Activated T-helper 1 cell treated with anti-CD3 and anti-CD28 coated beads, Interleukin-12 subunit alpha, Interleukin-12 subunit beta, Interleukin-2, Interleukin-4 antibody, amounts not matched to agents 30 ng/mL and 10 ng/mL and 1 ng/mL, durations not matched to agents 14 hours and 24 hours and 36 hours (primary cell): ENCODE results near the gene EIF1AD. TPM values are rescaled to one million over a fixed set of nuclear protein-coding genes. Genes with fewer than 3 reads are reported as not detected.

ENCODE experiments used
- DNase-seq: peaks from one replicate; pipeline ENCODE4 v3.0.0; 2021; ENCODE audit warnings: low spot score
- H3K27ac Mint-ChIP-seq: one replicate; pipeline ENCODE4 v1.8.0; 2021; ENCODE audit warnings: mild to moderate bottlenecking, mixed read lengths
- H3K27me3 Mint-ChIP-seq: one replicate; pipeline ENCODE4 v1.8.0; 2022; ENCODE audit warnings: mild to moderate bottlenecking, moderate library complexity, mixed read lengths; ENCODE audit not compliant: insufficient read depth
- H3K36me3 Mint-ChIP-seq: one replicate; pipeline ENCODE4 v1.8.0; 2021; ENCODE audit warnings: low read depth, mixed read lengths
- H3K4me1 Mint-ChIP-seq: one replicate; pipeline ENCODE4 v1.8.0; 2021; ENCODE audit warnings: low read depth, mixed read lengths
- H3K4me3 Mint-ChIP-seq: one replicate; pipeline ENCODE4 v1.8.0; 2021; ENCODE audit warnings: mild to moderate bottlenecking, moderate library complexity, mixed read lengths
- H3K9me3 Mint-ChIP-seq: one replicate; pipeline ENCODE4 v1.8.0; 2021; ENCODE audit warnings: mixed read lengths
- intact Hi-C: fragments of 100-400 bp; cut with micrococcal nuclease; formaldehyde crosslinking; loops from one replicate; pipeline ENCODE4 v1.15.1; 2024
- total RNA-seq: library from RNA; stranded (reverse); gene quantifications from 2 replicates; pipeline ENCODE4 v1.2.3, GENCODE V29; 2022

The EIF1AD gene
- total RNA-seq, 1 donor from 2014 or later, result 70.7 TPM

DNA sequence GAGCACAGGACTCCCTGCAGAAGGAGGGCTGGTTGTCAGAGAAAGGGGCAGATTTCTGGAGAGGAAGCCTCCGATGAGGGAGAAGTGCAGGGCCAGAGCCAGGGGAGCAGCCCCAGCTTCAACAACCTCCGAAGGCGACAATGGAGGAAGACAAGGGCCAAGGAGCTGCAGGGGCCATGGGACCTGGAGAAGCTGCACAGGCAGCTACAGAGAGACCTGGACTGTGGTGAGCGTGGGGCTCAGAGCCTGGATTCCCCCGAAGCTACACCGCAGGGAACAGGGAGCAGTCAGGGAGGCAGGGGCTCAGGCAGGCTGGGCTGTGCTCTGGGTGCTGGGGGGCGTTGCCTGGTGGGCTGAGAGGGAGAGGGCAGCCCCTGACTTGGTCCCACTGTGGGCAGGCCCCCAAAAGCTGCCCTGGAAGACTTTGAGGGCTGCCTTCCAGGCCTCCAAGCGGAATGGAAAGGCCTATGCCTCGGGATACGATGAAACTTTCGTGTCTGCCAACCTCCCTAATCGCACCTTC is 54.3 kb downstream of the EIF1AD start:
- H3K4me1 Mint-ChIP-seq, result no peaks in the 10 kb centered on the region
- H3K9me3 Mint-ChIP-seq, result no peaks in the 10 kb centered on the region
- intact Hi-C loops, result no loop called here
- H3K36me3 Mint-ChIP-seq, result no peaks in the 10 kb centered on the region
- no peak overlapping the region for H3K4me3 Mint-ChIP-seq
- no peak overlapping the region for H3K27ac Mint-ChIP-seq
- DNase-seq, result no peak
- H3K27me3 Mint-ChIP-seq, result peaks cover 9% of the 10 kb centered on the region

DNA sequence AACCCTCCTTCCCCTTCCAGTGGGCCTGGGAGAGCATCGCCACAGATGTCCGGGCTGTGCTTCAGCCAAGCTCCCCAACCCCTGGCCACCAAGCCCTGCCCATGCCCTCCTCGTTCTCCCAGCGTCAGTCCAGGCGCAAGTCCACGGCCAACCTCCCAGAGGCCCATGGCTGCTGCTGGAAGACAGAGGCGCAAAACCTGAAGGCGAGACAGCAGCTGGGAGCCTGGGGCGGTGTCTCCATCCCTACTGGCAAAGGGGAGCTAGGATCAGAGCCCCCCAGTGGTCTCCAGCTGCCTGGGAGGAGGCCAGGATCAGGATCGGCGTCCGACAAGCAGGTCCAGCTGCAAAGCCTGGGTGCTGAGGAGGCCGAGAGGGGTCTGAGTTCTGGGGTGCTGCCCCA is 54.8 kb downstream of the EIF1AD start:
- no peaks in the 10 kb centered on the region for H3K36me3 Mint-ChIP-seq
- peaks cover 9% of the 10 kb centered on the region for H3K27me3 Mint-ChIP-seq
- no peaks in the 10 kb centered on the region for H3K9me3 Mint-ChIP-seq
- no peak overlapping the region for H3K4me3 Mint-ChIP-seq
- H3K4me1 Mint-ChIP-seq, result no peaks in the 10 kb centered on the region
- no peak for DNase-seq
- no peak overlapping the region for H3K27ac Mint-ChIP-seq
- intact Hi-C loops, result no loop called here

DNA sequence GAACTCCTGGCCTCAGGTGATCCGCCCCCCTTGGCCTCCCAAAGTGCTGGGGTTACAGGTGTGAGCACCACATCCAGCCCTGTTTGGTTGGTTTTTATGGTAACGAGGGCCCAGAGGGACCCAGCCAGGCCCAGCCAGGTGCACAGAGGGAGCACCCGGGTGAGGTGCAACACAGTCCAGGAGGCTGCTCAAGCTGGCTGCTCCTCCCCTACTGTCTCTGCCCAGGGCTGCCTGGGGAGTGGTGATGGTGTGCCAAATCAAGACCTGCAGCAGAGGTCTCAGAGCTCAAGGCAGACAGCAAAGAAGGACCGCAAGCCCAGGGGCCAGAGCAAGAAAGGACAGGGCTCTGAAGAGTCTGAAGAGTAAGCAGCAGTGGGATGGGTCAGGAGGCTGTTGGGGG is 55.3 kb downstream of the EIF1AD start:
- peaks cover 7% of the 10 kb centered on the region for H3K27me3 Mint-ChIP-seq
- intact Hi-C loops, result no loop called here
- H3K4me1 Mint-ChIP-seq, result peaks cover under 1% of the 10 kb centered on the region
- DNase-seq, result no peak
- no peaks in the 10 kb centered on the region for H3K36me3 Mint-ChIP-seq
- no peak overlapping the region for H3K27ac Mint-ChIP-seq
- no peaks in the 10 kb centered on the region for H3K9me3 Mint-ChIP-seq
- H3K4me3 Mint-ChIP-seq, result no peak overlapping the region

Other genes starting within 250 kb of the EIF1AD start
- gene AP5B1, start 221.2 kb downstream of the EIF1AD start, total RNA-seq, result 17.4 and 19.2 TPM in 2 replicates
- gene OVOL1, start 215.1 kb downstream of the EIF1AD start, total RNA-seq, result 0.10 and 0.36 TPM in 2 replicates
- gene SNX32, start 168.2 kb downstream of the EIF1AD start, total RNA-seq, result 1.6 and 1.9 TPM in 2 replicates
- gene CFL1, start 144.0 kb downstream of the EIF1AD start, total RNA-seq, result 1,020 and 1,061 TPM in 2 replicates
- gene MUS81, start 141.7 kb downstream of the EIF1AD start, total RNA-seq, result 77.7 and 79.6 TPM in 2 replicates
- 6.5 and 7.9 TPM in 2 replicates for gene EFEMP2, start 129.4 kb downstream of the EIF1AD start, total RNA-seq
- gene CTSW, start 122.3 kb downstream of the EIF1AD start, total RNA-seq, result 5.7 and 7.4 TPM in 2 replicates
- 86.8 and 93.2 TPM in 2 replicates for gene FIBP, start 113.7 kb downstream of the EIF1AD start, total RNA-seq
- gene CCDC85B, start 111.5 kb downstream of the EIF1AD start, total RNA-seq, result 66.7 and 70.8 TPM in 2 replicates
- gene FOSL1, start 101.8 kb downstream of the EIF1AD start, total RNA-seq, result 31.7 and 33.5 TPM in 2 replicates
- 18.5 and 21.4 TPM in 2 replicates for gene C11orf68, start 83.1 kb downstream of the EIF1AD start, total RNA-seq
- 119 and 129 TPM in 2 replicates for gene DRAP1, start 82.7 kb downstream of the EIF1AD start, total RNA-seq
- gene TSGA10IP, start 56.7 kb downstream of the EIF1AD start, total RNA-seq, result not detected in 2 replicates
- gene SART1, start 40.4 kb downstream of the EIF1AD start, total RNA-seq, result 110 TPM in 2 replicates
- gene BANF1, start 346 bp upstream of the EIF1AD start, total RNA-seq, result 282 and 284 TPM in 2 replicates
- 1.7 and 2.0 TPM in 2 replicates for gene CST6, start 9.9 kb upstream of the EIF1AD start, total RNA-seq
- 0.18 and 0.76 TPM in 2 replicates for gene CATSPER1, start 24.3 kb upstream of the EIF1AD start, total RNA-seq
- 0.34 TPM in 1 of 2 replicates, not detected in the other for gene GAL3ST3, start 47.0 kb upstream of the EIF1AD start, total RNA-seq
- 267 TPM in 2 replicates for gene SF3B2, start 50.2 kb upstream of the EIF1AD start, total RNA-seq
- gene PACS1, start 68.1 kb upstream of the EIF1AD start, total RNA-seq, result 80.4 and 89.5 TPM in 2 replicates